ENCODE results near the gene KCNIP1.

- TF ChIP-seq POLR2AphosphoS5 (IDR thresholded peaks at IDR 0.05; ENCODE audit: borderline replicate concordance, low read depth, low read length): no peak
- TF ChIP-seq EZH2 (IDR thresholded peaks at IDR 0.05): no peak
These were observed 29.1 kb upstream of the KCNIP1 start for GRCh38 chr5:170474489-170475274.
